ENCODE results near the gene SARS1. TPM values are rescaled to one million over a fixed set of nuclear protein-coding genes. Genes with fewer than 3 reads are reported as not detected.

The SARS1 gene
- total and polyA plus RNA-seq, 2 of the 13 experiments (the other 11 are each of a cell fraction or from before 2014, with no cell fraction given) = 103 to 134 TPM

DNA sequence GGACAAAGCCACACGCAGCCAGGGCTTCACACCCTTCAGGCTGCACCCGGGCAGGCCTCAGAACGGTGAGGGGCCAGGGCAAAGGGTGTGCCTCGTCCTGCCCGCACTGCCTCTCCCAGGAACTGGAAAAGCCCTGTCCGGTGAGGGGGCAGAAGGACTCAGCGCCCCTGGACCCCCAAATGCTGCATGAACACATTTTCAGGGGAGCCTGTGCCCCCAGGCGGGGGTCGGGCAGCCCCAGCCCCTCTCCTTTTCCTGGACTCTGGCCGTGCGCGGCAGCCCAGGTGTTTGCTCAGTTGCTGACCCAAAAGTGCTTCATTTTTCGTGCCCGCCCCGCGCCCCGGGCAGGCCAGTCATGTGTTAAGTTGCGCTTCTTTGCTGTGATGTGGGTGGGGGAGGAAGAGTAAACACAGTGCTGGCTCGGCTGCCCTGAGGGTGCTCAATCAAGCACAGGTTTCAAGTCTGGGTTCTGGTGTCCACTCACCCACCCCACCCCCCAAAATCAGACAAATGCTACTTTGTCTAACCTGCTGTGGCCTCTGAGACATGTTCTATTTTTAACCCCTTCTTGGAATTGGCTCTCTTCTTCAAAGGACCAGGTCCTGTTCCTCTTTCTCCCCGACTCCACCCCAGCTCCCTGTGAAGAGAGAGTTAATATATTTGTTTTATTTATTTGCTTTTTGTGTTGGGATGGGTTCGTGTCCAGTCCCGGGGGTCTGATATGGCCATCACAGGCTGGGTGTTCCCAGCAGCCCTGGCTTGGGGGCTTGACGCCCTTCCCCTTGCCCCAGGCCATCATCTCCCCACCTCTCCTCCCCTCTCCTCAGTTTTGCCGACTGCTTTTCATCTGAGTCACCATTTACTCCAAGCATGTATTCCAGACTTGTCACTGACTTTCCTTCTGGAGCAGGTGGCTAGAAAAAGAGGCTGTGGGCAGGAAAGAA is 61.1 kb downstream of the SARS1 start (continued):
- 0 out of 2 replicates have a peak, but pooled peaks have one; percentile 20 for TF ChIP-seq GZF1 (CRISPR knock-in tag; IDR thresholded peaks at IDR 0.05)
- no peak for TF ChIP-seq GLMP (CRISPR knock-in tag; IDR thresholded peaks at IDR 0.05; ENCODE audit: borderline replicate concordance)
- TF ChIP-seq ATF2 (CRISPR knock-in tag; IDR thresholded peaks at IDR 0.05) = peak; percentile 70; the same call in 1 of the 2 replicates
- TF ChIP-seq KAT8 (CRISPR knock-in tag; IDR thresholded peaks at IDR 0.05) = peak; percentile 50; the same call in 1 of the 2 replicates
- TF ChIP-seq ZNF263 (CRISPR knock-in tag; IDR thresholded peaks at IDR 0.05) = peak; percentile 17; the same call in 1 of the 2 replicates
- no peak for TF ChIP-seq ZNF10 (CRISPR knock-in tag; IDR thresholded peaks at IDR 0.05; ENCODE audit: borderline replicate concordance, low read depth)
- peak; percentile 39; the same call in 1 of the 2 replicates for TF ChIP-seq PPARG (CRISPR knock-in tag; conservative IDR thresholded peaks at IDR 0.05)
- TF ChIP-seq PREB (CRISPR knock-in tag; IDR thresholded peaks at IDR 0.05) = no peak
- no peak; the same call in 1 of the 2 replicates for TF ChIP-seq MNT (IDR thresholded peaks at IDR 0.05)
- TF ChIP-seq ZNF275 (CRISPR knock-in tag; IDR thresholded peaks at IDR 0.05; ENCODE audit: borderline replicate concordance) = no peak
- no peak for TF ChIP-seq ZFP62 (CRISPR knock-in tag; IDR thresholded peaks at IDR 0.05)
- no peak for TF ChIP-seq ZNF225 (CRISPR knock-in tag; IDR thresholded peaks at IDR 0.05)
- 0 out of 2 replicates have a peak, but pooled peaks have one; percentile 42 for TF ChIP-seq ZBTB34 (CRISPR knock-in tag; IDR thresholded peaks at IDR 0.05)
- peak; percentile 94; the same call in 1 of the 2 replicates for TF ChIP-seq TBX2 (CRISPR knock-in tag; IDR thresholded peaks at IDR 0.05; ENCODE audit: borderline replicate concordance)
- 0 out of 2 replicates have a peak, but pooled peaks have one; percentile 46 for TF ChIP-seq ZBTB33 (CRISPR knock-in tag; IDR thresholded peaks at IDR 0.05)
- TF ChIP-seq ZNF333 (CRISPR knock-in tag; IDR thresholded peaks at IDR 0.05; ENCODE audit: borderline replicate concordance) = no peak
- no peak for TF ChIP-seq IRF2 (CRISPR knock-in tag; IDR thresholded peaks at IDR 0.05)

Data from HepG2 (cell line).